Activated naive CD4-positive, alpha-beta T cell (primary cell): Measurements from ENCODE around the gene JAZF1.

Experiments
- DNase-seq, 4 experiments: peaks; one replicate each; lab custom pipeline; 2025; lab: John Stamatoyannopoulos, UW

Gene JAZF1

DNA sequence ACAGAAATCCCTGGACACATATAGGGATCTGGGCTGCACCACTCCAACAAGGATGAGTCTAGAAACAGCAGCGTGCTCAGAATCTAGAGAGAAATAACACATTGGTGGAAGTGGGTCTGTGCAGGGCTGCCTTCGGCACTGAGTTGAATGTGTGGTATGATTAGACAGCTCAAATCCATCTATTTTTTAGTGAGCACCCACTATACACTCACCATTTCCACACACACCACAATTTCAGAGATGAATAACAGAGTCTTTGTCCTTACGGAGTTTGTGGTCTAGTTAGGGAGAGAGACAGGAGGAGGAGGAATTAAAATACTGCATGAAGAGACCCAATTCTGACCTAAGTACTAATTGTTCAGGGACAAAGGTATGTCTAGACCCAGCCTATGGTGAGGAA lies 44.2 kb downstream of the JAZF1 start:
- no peak for DNase-seq

DNA sequence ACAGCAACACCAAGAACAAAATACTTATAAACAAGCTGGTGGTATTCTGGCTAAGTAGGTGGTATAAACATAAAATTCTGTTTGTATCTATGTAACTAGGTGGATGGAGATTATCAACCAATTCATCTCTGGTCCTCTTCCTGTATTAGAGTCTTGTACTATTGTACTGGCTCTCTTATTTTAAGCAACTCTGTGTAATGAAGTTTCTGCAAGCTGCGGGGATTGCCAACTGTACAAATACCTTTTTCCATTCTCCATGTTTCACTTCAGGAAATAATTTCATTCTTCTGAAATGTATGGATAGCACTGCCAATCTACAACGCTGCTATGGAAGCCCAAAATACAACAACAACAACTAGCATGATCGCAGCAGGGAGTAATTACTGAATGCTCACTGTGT lies 44.8 kb downstream of the JAZF1 start:
- DNase-seq: no peak

DNA sequence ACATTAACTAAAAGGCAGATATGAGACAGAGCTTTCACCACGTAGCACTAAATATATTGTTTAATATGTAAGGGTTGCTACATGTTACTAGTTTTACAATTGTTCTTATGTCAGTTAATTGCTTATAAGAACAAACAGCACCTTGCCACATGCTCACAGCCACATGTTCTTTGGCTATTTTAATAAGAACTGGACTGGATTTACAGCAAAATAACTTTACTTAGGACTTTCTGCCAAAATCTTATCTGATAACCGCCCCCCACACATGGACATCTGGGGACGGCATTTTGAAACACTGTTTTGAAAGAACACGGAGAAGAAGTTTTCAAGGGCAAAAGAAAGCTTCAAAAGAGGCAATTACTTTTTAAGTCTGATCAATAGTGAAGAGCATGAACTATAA lies 45.3 kb downstream of the JAZF1 start:
- no peak for DNase-seq

DNA sequence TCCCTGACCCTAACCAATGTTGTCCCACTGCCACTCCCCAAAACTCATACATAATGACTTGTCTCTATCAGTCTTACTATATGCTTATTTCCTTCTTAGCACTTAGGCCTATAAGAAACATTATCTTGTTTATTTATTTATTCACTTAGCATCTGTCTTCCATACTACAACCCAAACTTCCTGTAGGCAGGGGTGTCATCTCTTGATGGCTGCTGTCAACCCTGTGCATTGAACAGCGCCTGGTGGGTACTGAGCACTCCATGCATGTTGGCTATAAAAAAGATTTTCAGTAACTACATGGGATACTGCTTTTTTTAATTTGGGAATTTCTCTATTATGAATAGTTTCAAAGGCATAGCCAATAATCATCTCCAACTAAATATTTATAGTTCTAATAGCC lies 46.7 kb downstream of the JAZF1 start:
- DNase-seq: no peak

DNA sequence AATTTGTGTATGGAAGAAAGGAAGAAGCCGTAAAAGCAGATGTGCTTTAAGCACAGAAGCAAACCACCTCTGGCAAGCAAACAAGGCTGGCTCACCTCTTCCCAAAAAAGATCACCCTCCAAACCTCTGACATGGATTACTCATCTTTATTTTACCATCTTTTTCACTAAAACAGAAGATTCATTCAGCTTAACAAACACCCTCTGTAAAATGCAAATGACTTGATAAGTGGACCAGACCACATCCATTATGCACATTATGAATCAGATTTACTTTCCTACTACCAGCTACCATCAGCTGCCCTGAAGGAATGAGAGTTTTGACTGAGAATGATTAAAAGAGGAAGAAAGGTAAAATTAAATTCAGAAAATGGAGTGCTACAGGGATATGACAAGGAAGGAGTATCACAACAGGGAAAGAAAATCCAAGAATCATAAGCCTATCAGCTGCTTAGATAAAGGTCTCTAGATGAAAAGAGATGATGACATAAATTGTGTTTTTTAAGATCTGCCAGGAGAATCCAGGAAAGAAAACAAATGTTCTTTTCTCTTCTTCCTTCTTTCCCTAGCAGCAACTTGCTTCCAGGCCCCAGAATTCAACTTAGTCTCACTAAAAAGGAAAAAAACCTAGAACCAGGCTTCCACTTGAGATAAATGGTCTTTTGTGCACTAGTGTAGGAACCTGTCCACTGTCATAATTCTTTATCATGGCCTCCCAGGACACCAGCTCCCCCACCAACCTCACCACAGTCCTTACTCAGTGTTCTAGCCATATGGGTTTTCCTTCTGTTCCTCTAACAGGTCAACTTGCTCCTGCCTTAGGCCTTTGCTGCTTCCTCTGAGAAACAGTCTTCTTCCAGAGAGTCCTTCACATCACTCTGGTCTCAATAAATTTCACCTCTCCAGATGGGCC lies 47.4 kb downstream of the JAZF1 start:
- DNase-seq: no peak

DNA sequence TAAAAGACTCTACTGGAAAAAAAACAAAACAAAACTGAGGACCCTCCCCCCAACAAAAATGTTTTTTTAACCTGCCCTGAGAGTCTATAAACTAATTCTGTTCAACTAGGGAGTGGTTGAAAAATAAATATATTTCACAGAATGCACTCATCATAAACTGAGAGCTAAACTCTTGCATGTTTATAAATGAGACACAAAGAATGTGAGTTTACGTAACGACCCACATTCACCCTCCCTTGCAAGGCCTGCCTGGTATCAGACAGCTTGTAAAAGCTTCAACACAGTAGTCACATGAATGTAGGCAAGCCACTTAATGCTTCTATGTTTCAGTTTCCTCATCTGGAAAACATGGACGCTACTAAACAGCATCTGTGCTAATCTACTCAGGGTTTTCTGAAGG lies 50.3 kb downstream of the JAZF1 start:
- DNase-seq: no peak

DNA sequence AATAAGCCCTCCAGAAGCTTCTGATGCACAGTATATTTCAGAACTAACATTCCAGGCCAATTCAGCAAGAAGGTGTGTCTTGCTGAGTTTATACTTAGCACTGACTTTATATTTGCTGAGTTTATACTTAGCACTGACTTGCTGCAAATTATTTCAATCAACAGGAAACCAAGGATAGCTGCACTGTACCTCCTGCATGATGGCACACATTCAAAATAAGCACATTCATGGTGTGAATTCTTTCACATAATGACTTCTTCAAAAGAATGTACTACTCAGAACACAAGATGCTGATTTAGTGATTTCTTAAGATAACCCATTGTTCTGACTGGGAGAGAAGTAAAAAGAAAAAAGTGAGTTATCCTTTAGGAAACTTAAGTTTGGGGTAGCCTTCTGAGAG lies 52.0 kb downstream of the JAZF1 start:
- no peak for DNase-seq

DNA sequence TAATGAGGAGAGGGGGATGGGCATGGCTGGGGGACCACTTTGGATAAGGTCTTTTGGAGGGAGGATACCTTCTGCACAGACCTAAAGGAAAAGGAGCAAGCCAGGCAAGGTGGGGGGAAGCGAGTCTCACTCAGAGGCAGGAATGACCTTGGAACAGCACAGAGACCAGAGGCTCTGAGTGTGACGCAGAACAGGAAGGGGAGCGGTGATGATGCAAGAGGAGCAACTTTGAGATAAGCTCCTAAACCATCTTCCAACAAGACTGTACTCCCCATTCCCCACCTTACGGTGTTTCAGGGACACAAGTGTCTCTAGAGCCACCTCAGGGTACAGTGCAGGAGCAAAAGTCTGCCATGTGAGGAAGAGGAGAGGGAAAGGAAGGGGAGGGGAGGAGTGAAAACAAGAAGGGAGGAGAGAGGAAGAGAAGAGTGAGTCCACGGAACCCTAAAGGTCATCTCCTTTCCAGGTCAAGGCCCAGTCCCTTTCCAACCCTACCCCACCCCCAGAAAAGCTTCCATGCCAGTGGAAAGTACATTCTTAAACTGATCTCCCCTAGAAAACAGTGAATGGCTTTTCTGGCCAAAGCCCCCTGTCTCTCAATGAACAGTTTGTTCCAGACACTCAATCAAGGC lies 54.1 kb downstream of the JAZF1 start:
- no peak for DNase-seq

DNA sequence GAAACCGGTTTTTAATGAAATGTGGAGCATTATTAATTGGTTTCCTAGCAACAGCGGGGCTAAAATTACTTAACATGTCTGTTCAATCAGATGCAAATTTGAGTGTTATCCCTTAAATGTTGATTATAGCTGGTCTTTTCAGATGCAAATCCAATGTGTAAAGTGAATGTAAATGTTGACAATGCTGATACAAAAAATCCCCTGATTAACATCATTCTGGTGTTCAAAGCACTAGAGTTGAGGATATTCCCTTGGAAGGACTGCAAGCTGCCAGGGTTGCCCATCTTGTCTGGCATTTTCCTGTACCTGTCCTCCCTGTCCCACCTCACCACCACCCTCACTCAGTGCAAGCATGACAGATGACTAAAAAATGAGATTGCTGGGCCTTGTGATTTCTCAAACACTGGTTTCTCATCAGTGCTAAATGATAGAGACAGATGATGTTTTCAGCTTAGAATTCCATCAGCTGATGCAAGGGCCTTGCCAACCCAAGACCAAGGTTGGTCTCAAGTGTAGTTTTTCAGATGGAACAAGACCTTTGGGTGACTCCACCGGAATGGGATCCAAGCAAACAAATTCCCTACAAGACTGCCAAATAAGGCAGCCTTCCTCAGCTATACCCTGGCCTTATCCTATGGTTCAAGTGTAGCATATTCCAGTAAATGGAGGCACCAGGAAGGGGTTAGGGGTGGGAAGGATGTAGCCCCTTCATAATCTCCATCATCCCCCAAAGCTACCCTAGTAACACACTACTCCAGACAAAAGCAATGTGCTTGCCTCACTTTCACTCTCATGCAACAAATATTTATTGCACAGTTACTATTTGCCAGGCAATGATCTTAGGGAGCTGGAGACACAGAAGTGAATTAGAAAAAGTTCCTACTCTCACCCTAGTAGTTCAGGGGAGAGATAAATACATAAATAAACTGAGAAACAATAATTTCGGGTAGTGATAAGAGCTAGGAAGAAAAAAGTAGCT lies 54.9 kb downstream of the JAZF1 start:
- DNase-seq: no peak

DNA sequence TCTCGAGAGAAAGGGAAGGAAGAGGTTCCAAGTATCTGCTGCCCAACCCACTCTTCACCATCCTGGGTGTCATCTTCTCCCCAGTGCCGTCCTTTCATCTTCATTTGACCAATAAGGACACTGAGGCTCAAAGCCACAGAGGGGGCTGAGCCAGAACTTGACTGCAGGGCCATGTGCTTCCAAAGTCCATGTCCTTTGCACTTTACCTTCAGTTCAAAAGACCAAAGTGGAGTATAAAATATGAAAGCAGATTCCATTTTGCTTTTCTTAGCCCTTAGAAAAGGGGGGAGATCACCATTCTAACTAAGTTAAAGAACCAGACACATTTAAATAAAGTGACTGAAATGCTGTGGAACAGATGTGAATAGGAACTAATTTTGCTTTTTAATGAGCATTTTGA lies 56.2 kb downstream of the JAZF1 start:
- no peak for DNase-seq

DNA sequence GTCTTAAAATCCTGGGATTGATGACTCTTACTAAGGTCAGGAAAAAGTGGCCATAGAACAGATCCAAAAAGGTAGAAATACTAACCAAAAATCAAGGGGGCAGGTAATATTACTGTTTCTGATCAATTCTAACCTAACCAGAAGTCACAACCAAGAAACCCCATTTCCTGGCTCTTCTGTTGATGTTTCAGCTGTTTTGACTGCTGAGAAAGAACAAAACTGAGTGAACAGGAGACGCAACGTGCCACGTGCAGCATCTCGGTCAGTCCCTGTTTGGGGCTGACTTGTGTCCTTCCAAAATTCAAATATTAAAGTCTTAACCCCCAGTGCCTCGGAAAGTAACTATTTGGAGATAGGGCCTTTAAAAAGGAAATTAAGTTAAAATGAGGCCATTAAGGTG lies 56.8 kb downstream of the JAZF1 start:
- DNase-seq: no peak

DNA sequence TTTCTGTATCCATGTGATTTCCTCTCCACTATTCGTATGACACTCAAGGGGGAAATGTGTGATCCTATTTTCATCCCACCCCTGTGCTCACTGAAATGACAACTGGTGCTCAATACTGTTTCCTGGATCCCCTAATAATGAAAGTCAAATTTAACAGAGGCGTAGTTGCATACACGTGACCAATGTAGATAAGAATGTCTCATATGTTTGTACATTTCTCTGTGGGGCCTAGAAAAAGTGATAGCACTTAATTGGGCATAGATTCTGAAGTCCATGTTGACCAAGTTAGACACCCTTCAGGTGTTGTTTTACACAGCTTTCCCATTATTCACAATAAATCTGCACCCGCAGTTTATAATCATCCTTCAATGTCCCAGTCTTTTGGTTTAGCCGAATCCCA lies 59.1 kb downstream of the JAZF1 start:
- no peak for DNase-seq

DNA sequence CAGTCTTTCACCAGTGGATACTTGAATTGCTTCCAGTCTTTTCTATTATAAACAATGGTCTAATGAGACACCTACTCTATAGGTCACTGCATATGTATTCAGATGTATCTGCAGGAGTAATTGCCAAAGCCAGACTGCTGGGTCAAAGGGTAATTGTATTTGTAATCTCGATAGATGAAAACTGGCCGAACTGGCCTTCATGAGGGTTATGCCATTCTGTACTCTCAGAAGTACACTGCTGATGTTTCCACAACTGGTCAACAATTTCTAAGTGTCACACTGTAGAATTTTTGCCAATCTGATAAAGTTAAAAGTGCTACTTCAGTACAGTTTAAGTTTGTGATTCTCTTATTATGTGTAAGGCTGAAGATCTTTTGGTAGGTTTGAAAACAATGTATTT lies 64.6 kb downstream of the JAZF1 start:
- DNase-seq: no peak

DNA sequence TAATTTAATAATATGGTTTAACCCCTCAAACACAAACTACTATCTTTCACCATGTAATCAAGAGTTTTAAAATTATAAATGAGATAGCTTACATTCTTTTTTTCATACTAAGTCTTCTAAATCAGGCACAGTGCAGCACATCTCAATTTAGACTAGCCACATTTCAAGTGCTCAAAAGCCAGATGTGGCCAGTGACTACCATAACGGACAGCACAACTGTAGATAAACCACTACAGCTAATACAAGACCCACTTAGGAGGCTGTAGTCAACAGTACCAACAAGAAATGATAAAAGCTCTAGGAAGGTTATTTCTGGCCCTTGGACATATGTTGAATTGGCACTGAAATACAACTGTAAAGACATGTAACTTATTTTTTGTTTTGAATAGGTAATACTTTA lies 65.3 kb downstream of the JAZF1 start:
- no peak for DNase-seq

DNA sequence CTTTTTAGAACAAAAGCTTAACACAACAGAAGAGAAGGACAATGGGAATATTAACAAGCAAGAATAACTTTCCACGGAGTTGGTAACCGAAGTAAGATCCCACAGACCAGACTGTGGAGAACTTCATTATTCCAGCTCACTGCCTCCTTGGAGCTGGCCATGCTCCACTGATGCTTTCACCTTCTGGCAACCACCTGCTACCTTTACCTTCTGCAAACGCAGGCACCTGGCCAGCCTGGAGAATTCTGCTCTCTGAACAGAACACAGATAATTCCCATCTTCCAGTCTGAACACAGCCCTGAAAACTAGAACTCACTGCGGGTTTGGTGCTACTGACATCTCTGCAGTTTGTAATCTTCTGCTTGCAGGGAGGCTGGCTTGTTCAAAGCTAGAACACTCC lies 66.5 kb downstream of the JAZF1 start:
- DNase-seq: no peak

DNA sequence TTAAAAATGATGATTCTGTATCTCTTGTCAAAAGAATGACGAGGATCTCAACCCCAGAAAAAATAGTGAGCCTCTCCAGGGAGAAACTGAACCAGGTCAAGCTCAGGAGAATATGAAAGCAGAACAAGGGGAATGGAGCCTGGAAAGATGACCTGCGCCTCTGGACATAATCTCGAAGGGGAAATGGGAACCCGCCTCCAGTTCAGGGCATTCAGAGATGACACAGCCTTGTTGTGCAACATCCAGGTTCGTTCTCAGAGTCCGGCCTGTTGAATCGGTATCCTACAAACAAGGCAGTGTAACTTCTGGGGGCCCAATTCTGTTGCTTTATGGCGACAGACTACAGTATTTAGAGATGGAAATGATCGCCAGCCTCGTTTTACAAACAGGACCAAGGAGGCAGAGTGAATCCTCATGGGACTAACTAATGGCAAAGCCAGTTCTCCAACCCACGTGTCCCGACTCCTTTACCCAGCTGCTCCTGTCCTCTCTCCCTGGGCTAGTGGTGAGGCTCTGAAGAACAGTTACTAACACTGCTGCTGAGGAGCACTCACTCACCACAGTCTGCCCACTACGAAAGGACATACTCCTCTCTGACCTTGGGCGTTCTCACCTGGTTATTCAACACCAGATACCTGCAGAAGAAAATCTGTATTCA lies 67.6 kb downstream of the JAZF1 start:
- no peak for DNase-seq

DNA sequence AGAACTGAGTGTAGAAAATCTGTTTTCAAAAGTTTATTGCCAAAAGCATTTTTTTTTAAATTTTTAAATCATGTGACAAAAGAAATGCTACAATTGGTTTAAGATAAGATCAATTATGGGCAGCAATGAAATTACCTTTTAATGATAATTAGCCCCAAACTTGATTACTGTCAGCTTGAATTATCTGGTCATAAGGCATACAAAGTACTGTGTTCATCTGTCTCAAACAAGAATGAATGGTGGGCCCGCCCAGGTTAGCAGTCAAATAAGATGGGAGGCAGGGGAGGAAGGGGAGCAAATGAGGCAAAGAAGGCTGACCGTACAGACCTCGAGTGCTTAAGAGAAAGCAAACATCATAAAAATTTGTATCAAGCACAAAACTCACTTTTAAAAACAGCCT lies 68.1 kb downstream of the JAZF1 start:
- DNase-seq: no peak

DNA sequence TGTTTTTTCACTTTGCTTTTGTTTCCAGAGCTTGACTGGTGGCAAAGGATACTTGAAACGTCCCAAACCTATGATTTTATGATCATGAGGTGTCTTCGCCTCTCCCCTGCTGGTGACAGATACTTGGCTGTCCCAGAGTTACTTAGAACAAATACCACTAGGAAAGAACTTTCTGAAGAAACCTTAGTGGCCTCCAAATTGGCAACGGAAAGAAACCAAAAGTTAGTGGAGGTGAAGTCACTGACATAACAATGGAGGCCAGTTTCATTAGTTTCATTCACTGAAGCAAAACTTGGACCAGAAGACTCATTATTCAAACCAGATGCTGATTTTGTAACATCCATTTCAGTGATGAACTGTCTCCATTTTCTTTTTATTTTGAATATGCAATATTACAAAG lies 68.6 kb downstream of the JAZF1 start:
- DNase-seq: no peak

DNA sequence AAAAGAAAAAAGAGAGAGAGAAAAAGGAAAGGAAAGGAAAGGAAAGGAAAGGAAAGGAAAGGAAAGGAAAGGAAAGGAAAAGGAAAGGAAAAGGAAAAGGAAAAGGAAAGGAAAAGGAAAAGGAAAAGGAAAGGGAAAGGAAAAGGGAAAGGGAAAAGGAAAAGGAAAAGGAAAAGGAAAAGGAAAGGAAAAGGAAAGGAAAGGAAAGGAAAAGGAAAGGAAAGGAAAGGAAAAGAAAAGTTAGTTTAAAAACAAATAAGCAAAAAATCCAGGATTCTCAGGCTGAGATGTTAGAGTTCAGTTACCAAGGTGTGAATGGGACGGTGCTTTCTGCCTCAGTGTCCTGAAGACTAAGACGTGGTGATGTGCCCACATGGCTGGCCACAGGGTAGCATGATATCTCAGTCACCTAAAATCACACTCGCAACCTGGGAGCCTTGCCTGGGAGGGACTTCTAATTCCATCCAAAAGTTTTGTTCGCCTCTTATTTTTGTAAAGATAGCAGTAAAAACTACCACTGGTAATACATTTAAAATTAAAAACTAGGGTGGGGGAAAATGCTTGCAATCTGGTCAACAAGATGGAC lies 70.1 kb downstream of the JAZF1 start:
- DNase-seq: no peak

DNA sequence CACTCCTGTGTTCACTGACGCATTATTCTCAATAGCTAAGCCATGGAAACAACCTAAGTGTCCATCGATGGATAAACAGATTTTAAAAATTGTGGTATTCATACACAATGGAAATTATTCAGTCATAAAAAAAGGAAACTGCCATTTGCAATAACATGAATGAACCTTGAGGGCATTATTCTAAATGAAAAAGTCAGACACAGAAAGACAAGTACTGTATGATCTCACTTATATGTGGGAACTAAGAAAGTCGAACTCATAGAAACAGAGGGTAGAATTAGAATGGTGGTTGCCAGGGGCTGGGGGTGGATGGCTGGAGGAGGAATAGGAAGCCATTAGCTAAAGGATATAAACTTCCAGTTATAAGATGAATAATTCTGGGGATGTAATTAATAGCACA lies 71.8 kb downstream of the JAZF1 start:
- DNase-seq: no peak

DNA sequence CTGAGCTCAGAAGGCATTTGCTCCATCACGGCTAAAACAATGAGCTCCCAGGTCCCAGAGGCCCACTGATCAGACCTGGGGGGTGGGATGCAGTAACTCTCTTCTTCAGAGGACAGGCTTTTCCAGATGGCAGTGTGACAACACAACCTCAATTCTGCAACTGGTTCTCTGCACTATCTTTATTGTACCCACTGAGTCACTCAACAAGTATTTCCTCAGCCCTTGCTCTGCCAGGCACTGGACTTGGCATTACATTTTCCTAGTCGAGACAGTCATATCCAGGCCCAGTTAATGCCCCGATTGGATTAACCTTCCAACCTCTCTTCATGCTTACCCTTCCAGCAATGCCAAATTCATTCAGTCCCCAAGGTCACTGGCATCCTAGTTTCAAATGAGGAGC lies 72.6 kb downstream of the JAZF1 start:
- no peak for DNase-seq
